ENCODE results near the gene INO80E. TPM values are rescaled to one million over a fixed set of nuclear protein-coding genes. Genes with fewer than 3 reads are reported as not detected.
A peak's percentile ranks its signal among the peaks of the same experiment; 100 is the strongest.

The INO80E gene
- polyA plus RNA-seq, 1 of the 3 experiments (the other 2 are of a cell fraction), result 46.6 TPM

GRCh38 chr16:30005341-30006094, 9.5 kb downstream of the INO80E start:
- Histone ChIP-seq H3K27ac (ENCODE audit: low read depth in 2 of 2, low read length in 1 of 2) (no peak overlapping the region; a peak in 1 of 4 replicates), H3K27me3 (ENCODE audit: insufficient read depth) (no peaks in the 10 kb centered on the region), H3K79me2 (ENCODE audit: insufficient read depth) (no peaks in the 10 kb centered on the region), H2AFZ (ENCODE audit: low read depth) (no peak overlapping the region), H3K36me3 (replicated peaks in 1 of 2; ENCODE audit: control insufficient read depth in 1 of 2, insufficient read depth in 2 of 2, low read length in 1 of 2) (peaks cover 0 to 14% of the 10 kb centered on the region in 2 experiments), H3K4me1 (ENCODE audit: control insufficient read depth in 1 of 2, insufficient read depth in 2 of 2, low read depth in 1 of 2, low read length in 1 of 2) (peaks cover 0 to 1% of the 10 kb centered on the region in 2 experiments; a peak in 1 of 4 replicates), H3K9me3 (no peaks in the 10 kb centered on the region), H3K4me3 (ENCODE audit: low read depth in 2 of 2, low read length in 1 of 2) (no peak overlapping the region; a peak in 1 of 4 replicates), H3F3A (replicated peaks; ENCODE audit: insufficient read depth) (no peaks in the 10 kb centered on the region), H3K9me2 (no peaks in the 10 kb centered on the region), H4K20me1 (ENCODE audit: insufficient read depth) (no peaks in the 10 kb centered on the region), H3K9ac (no peak overlapping the region), H3K4me2 (no peak overlapping the region)
- WGBS (ENCODE audit: low lambda C conversion rate), result 73% methylated on average over 20 of the region's 35 CpGs
- ChIA-PET POLR2A (interaction anchor here (0.6 to 1.0 kb wide), 4 partner anchors 9 to 209 kb away, joined by 3 to 5 read pairs (median 3); partner anchors contain the start of gene SEZ6L2), CTCF (interaction anchor here (0.6 to 4.7 kb wide), 25 partner anchors 9 to 216 kb away, joined by 3 to 41 read pairs (median 4); partner anchors contain the start of genes INO80E, PAGR1, SEZ6L2 and TAOK2)
- peak; percentile 91 for DNase-seq
- TF ChIP-seq RXRA (IDR thresholded peaks at IDR 0.05; ENCODE audit: borderline replicate concordance, low read depth), result no peak
- TF ChIP-seq YY1 (IDR thresholded peaks at IDR 0.05; ENCODE audit: low read depth), result peak; percentile 38; the same call in 1 of the 2 replicates
- no peak for TF ChIP-seq EZH2phosphoT487 (IDR thresholded peaks at IDR 0.05; ENCODE audit: borderline replicate concordance, low read depth)
- peak; percentile 86 for TF ChIP-seq CTCF (IDR thresholded peaks at IDR 0.05)
- TF ChIP-seq SMC3 (IDR thresholded peaks at IDR 0.05; ENCODE audit: low read depth, low read length), result peak; percentile 69
- no peak for TF ChIP-seq TCF12 (IDR thresholded peaks at IDR 0.05)
- TF ChIP-seq POLR2AphosphoS5 (IDR thresholded peaks at IDR 0.05; ENCODE audit: low read depth, low read length), result no peak; the same call in 1 of the 2 replicates
- peak; percentile 59 for TF ChIP-seq RAD21 (IDR thresholded peaks at IDR 0.05; ENCODE audit: low read length)
- TF ChIP-seq GATA2 (CRISPR knock-in tag; IDR thresholded peaks at IDR 0.05), result no peak
- no peak for TF ChIP-seq ELF1 (IDR thresholded peaks at IDR 0.05)
- TF ChIP-seq, protein P1, sequence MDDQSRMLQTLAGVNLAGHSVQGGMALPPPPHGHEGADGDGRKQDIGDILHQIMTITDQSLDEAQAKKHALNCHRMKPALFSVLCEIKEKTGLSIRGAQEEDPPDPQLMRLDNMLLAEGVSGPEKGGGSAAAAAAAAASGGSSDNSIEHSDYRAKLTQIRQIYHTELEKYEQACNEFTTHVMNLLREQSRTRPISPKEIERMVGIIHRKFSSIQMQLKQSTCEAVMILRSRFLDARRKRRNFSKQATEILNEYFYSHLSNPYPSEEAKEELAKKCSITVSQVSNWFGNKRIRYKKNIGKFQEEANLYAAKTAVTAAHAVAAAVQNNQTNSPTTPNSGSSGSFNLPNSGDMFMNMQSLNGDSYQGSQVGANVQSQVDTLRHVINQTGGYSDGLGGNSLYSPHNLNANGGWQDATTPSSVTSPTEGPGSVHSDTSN (IDR thresholded peaks at IDR 0.05), result no peak

DNA sequence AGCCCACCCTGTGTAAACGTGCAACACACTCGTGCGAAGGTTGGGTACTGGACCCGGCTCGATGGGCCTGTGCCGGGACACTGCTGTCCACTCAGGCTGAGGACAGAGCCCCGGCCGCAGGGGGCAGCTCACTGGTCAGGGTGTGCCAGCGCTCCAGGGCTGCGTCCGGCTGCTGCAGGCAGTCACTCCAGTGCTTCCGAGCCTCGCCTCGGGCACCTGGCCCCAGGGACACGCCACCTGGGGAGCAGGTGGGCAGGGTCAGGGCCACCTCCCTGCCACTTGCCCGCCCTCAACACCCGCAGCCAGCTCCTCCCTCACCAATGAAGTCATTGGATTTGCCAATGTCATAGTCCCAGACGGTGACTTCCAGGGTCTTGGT, 10.0 kb downstream of the INO80E start:
- peaks cover 0 to 11% of the 10 kb centered on the region in 2 experiments for H3K36me3 ChIP-seq (replicated peaks in 1 of 2; ENCODE audit: control insufficient read depth in 1 of 2, insufficient read depth in 2 of 2, low read length in 1 of 2)
- H3K9ac ChIP-seq, result no peak overlapping the region
- no peaks in the 10 kb centered on the region for H3K27me3 ChIP-seq (ENCODE audit: insufficient read depth)
- ChIA-PET CTCF (interaction anchor here (0.6 to 4.7 kb wide), 22 partner anchors 8 to 216 kb away, joined by 3 to 41 read pairs (median 4); partner anchors contain the start of genes INO80E, PAGR1, TAOK2 and TLCD3B), POLR2A (interaction anchor here (0.7 to 1.0 kb wide), 4 partner anchors 9 to 107 kb away, joined by 3 read pairs; partner anchors contain the start of gene SEZ6L2)
- no peak overlapping the region for H3K27ac ChIP-seq (ENCODE audit: low read depth in 2 of 2, low read length in 1 of 2)
- H3F3A ChIP-seq (replicated peaks; ENCODE audit: insufficient read depth), result no peaks in the 10 kb centered on the region
- DNase-seq, result no peak
- TF ChIP-seq, protein P2, sequence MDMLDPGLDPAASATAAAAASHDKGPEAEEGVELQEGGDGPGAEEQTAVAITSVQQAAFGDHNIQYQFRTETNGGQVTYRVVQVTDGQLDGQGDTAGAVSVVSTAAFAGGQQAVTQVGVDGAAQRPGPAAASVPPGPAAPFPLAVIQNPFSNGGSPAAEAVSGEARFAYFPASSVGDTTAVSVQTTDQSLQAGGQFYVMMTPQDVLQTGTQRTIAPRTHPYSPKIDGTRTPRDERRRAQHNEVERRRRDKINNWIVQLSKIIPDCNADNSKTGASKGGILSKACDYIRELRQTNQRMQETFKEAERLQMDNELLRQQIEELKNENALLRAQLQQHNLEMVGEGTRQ (IDR thresholded peaks at IDR 0.05; ENCODE audit: borderline replicate concordance, low read depth, low read length), result no peak
- TF ChIP-seq RXRA (IDR thresholded peaks at IDR 0.05; ENCODE audit: borderline replicate concordance, low read depth) (no peak), FOXJ3 (CRISPR knock-in tag; IDR thresholded peaks at IDR 0.05) (no peak)
- H3K9me3 ChIP-seq, result no peaks in the 10 kb centered on the region
- H3K9me2 ChIP-seq, result no peaks in the 10 kb centered on the region
- peaks cover 0 to 2% of the 10 kb centered on the region in 2 experiments; a peak in 1 of 4 replicates for H3K4me1 ChIP-seq (ENCODE audit: control insufficient read depth in 1 of 2, insufficient read depth in 2 of 2, low read depth in 1 of 2, low read length in 1 of 2)
- H3K4me3 ChIP-seq (ENCODE audit: low read depth in 2 of 2, low read length in 1 of 2), result no peak overlapping the region
- H4K20me1 ChIP-seq (ENCODE audit: insufficient read depth), result no peaks in the 10 kb centered on the region
- H3K4me2 ChIP-seq, result no peak overlapping the region
- no peak overlapping the region for H2AFZ ChIP-seq (ENCODE audit: low read depth)
- H3K79me2 ChIP-seq (ENCODE audit: insufficient read depth), result no peaks in the 10 kb centered on the region
- 100% methylated on average over 6 of the region's 18 CpGs for WGBS (ENCODE audit: low lambda C conversion rate)

Measured in SK-N-SH (cell line).